HL-60 (cell line): ENCODE results near the gene DPP8.

Experiments used
- DNase-seq, 2 experiments: peaks; one replicate each; pipeline ENCODE4 v3.0.0-alpha.2; 2010 to 2020; ENCODE audit warnings: low read depth in 1 of 2, low spot score in 1 of 2
- H3K27ac ChIP-seq: fragments of 250-450 bp; sonication (Bioruptor Pico); replicated peaks from 2 replicates; pipeline ENCODE4 v1.5.1; 2020; ENCODE audit warnings: mild to moderate bottlenecking, moderate library complexity
- H3K27me3 ChIP-seq: fragments of 250-450 bp; sonication (Bioruptor Pico); 2 replicates; pipeline ENCODE4 v1.5.1; 2021; ENCODE audit warnings: mild to moderate bottlenecking, moderate library complexity; ENCODE audit not compliant: insufficient read depth, poor library complexity, severe bottlenecking
- H3K4me3 ChIP-seq: replicated peaks from 2 replicates; pipeline ENCODE4 v1.5.1; 2011; ENCODE audit warnings: mild to moderate bottlenecking, control low read depth, low read length; ENCODE audit not compliant: insufficient read depth
- CTCF ChIP-seq: IDR thresholded peaks from one replicate; pipeline ENCODE4 v1.5.1; 2011; ENCODE audit warnings: low read length, control low read depth, inconsistent platforms; ENCODE audit not compliant: insufficient read depth
- GABPA ChIP-seq: IDR thresholded peaks from 2 replicates; pipeline ENCODE4 v1.6.1; 2012; ENCODE audit warnings: low read depth
- POLR2AphosphoS5 ChIP-seq: IDR thresholded peaks from 2 replicates; pipeline ENCODE4 v1.6.1; 2012; ENCODE audit warnings: low read depth
- REST ChIP-seq: IDR thresholded peaks from 2 replicates; pipeline ENCODE4 v1.6.1; 2012; ENCODE audit warnings: low read depth; ENCODE audit not compliant: insufficient replicate concordance
- SPI1 ChIP-seq: IDR thresholded peaks from 2 replicates; pipeline ENCODE4 v1.6.1; 2012; ENCODE audit warnings: low read depth, mild to moderate bottlenecking, borderline replicate concordance

DPP8 gene

GRCh38 chr15:65541231-65541820, 23.8 kb upstream of the DPP8 start:
- TF ChIP-seq POLR2AphosphoS5 (no peak), CTCF (no peak), SPI1 (no peak), REST (no peak), GABPA (no peak)
- Histone ChIP-seq H3K27ac (no peak overlapping the region), H3K4me3 (no peak overlapping the region), H3K27me3 (no peaks in the 10 kb centered on the region)
- no peak for DNase-seq

GRCh38 chr15:65540314-65540713, 22.8 kb upstream of the DPP8 start:
- Histone ChIP-seq H3K4me3 (no peak overlapping the region), H3K27me3 (no peaks in the 10 kb centered on the region), H3K27ac (no peak overlapping the region)
- DNase-seq = no peak
- no peak for TF ChIP-seq GABPA
- TF ChIP-seq CTCF = no peak
- no peak for TF ChIP-seq POLR2AphosphoS5
- TF ChIP-seq REST = no peak
- TF ChIP-seq SPI1 = no peak

GRCh38 chr15:65535192-65535591, 17.7 kb upstream of the DPP8 start:
- no peak for TF ChIP-seq GABPA
- no peak for TF ChIP-seq SPI1
- no peak for TF ChIP-seq CTCF
- TF ChIP-seq POLR2AphosphoS5 = no peak
- no peak for TF ChIP-seq REST
- Histone ChIP-seq H3K27me3 (no peaks in the 10 kb centered on the region), H3K27ac (no peak overlapping the region), H3K4me3 (no peak overlapping the region)
- DNase-seq = no peak
